GM18951 (cell line): ENCODE data around the gene MS4A10.

Source experiments
- POLR2A ChIP-seq: IDR thresholded peaks from 4 replicates; pipeline ENCODE4 v1.6.1; 2011; ENCODE audit warnings: mild to moderate bottlenecking; ENCODE audit not compliant: insufficient read length, insufficient read depth; ENCODE audit errors: extremely low read depth
- in situ Hi-C: fragments of 300-500 bp; cut with MboI; formaldehyde crosslinking; loops from one replicate; pipeline ENCODE4 v1.12.0; 2022; ENCODE audit warnings: low sequenced_read_pairs, mixed read lengths, inconsistent platforms; ENCODE audit not compliant: unreplicated experiment

MS4A10 gene

DNA sequence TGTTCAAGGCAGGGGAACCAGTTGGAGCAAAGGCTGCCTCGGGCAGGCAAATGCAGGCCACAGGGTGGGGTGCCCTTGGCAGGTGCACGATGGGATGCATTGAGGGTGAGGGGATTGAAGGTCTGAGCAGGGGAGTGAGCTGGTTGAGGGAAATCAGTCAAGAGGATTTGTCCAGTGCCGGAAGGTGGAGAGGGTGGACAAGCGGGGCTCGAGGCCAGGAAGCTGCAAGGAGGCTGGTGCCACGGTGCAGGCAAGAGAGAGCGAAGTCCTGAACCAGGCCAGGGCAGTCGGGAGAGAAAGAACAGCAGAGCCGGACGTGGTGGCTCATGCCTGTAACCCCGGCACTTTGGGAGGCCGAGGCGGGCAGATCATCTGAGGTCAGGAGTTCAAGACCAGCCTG lies 10.4 kb upstream of the MS4A10 start:
- in situ Hi-C loops = no loop called here
- no peak for TF ChIP-seq POLR2A

GRCh38 chr11:60775420-60775961 lies 9.6 kb upstream of the MS4A10 start:
- no peak for TF ChIP-seq POLR2A
- in situ Hi-C loops = no loop called here

DNA sequence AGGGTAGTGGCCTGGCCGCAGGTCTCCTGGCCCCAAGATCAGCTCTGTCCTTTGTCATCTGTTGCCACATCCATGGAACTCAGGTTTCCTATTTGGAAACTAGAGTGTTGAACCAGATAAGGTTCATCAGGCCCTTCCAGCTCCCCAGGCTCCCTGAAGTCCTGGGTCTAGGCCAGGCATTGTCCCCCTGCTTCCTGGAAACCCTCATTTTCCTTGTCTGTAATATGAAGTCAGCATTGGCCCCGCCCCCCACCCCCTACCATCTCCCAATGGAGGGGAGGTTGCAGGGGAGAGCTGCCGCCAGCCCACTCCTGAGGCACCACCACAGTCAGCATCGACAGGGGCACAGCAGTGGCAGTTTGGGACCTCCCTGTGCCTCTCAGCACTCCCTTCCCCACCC lies 9.0 kb upstream of the MS4A10 start:
- in situ Hi-C loops = no loop called here
- no peak for TF ChIP-seq POLR2A

- no peak for TF ChIP-seq POLR2A
- in situ Hi-C loops = no loop called here
These were observed 8.0 kb upstream of the MS4A10 start for GRCh38 chr11:60777106-60777505.

- no peak for TF ChIP-seq POLR2A
- in situ Hi-C loops = no loop called here
These were observed 7.6 kb upstream of the MS4A10 start for GRCh38 chr11:60777572-60777971.

DNA sequence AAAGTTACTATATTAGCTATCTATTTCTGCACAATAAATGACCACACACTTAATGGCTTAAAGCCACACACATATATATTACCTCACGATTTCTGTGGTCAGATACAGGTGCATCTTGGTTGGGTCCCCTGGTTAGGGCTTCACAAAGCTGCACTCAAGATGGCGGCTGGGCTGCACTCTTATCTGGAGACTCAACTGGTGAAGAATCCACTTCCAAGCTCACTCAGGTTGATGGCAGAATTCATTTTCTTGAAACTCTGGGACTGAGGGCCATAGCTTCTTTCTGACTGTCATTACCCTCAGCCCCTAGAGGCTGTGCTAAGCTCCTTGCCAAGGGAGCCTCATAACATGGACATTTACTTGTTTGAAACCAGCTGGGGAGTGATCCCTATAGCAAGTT lies 5.1 kb upstream of the MS4A10 start:
- no peak for TF ChIP-seq POLR2A
- in situ Hi-C loops = no loop called here

- in situ Hi-C loops = no loop called here
- TF ChIP-seq POLR2A = no peak
These were observed 4.4 kb upstream of the MS4A10 start for GRCh38 chr11:60780774-60781173.

- in situ Hi-C loops = no loop called here
- TF ChIP-seq POLR2A = no peak
These were observed 3.7 kb upstream of the MS4A10 start for GRCh38 chr11:60781286-60781980.

- TF ChIP-seq POLR2A = no peak
- in situ Hi-C loops = no loop called here
These were observed 3.2 kb upstream of the MS4A10 start for GRCh38 chr11:60781981-60782316.

DNA sequence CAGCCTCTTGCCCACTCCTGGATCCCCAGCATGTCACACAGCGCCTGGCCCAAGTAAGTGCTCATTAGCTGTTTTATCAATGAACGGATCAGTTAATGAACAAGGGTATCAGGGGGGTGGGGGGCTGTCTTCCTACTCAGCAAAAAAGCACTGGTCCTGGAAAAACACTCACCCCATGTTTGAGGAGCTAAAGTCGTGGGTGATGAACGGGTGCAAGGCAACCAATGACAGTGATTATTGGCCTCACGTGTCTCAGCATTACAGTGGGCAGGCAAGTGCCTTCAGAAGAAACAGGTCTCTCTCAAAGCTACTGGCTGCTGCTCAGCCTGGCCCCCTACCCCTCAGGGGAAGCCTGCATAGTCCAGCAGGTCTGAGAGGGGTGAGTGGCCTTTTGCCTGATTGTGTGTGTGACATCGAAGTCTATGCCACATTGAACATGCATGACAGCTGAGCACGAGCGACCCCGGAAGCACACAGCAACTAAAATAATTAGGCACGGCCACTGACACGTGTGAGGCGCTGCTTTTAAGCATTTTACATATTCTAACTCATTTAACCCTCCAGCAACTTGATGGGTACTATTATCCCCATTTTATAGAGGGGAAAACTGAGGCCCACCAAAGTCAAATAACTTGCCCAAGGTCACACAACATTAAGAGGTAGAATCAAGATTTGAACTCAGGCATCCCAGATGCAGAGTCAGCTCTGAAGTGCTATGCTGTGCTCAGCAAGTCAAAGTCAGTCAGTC lies 2.6 kb upstream of the MS4A10 start:
- in situ Hi-C loops = no loop called here
- TF ChIP-seq POLR2A = no peak

- TF ChIP-seq POLR2A = no peak
- in situ Hi-C loops = no loop called here
These were observed 2.0 kb upstream of the MS4A10 start for GRCh38 chr11:60783141-60783484.

DNA sequence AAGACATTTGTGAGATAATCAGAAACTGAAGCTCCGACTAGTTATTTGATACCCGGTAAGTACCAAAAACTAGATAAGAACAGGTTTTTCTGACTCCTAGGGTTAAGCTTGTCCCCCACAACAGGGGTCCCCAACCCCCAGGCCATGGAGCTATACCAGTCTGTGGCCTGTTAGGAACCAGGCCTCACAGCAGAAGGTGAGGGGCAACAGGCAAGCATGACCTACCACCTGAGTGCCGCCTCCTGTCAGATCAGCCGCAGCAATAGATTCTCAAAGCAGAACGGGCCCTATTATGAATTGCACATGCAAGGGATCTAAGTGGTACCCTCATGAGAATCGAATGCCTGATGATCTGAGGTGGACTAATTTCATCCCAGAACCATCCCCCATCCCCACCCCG lies 1.2 kb upstream of the MS4A10 start:
- in situ Hi-C loops = no loop called here
- TF ChIP-seq POLR2A = no peak

DNA sequence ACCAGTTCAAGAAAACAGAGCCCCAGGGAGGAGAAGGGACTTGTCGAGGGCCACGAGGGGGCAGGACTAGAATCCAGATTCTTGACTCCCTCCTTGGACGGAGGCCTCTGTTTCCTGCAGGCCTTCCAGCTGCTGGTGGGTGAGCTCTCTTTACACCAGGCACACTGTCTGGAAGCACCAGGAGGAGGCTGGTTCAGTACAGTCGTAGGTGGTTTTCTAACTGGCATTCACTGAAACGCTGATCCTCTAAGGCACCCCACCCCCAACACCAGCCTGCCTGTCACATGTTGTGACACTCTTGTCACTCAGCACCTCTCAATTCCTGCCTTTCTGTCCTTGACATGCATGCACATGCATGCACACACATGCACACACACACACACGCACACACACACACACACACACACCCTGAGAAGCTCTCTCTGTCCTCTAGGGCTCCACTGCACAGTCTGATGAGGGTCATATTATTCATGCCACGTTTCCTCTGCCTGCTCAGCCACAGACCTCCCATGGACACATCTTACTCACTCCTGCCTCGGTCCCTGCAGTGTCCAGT lies 751 bp downstream of the MS4A10 start:
- in situ Hi-C loops = no loop called here
- TF ChIP-seq POLR2A = no peak
